ENCODE results near the gene PRR12.

DNA sequence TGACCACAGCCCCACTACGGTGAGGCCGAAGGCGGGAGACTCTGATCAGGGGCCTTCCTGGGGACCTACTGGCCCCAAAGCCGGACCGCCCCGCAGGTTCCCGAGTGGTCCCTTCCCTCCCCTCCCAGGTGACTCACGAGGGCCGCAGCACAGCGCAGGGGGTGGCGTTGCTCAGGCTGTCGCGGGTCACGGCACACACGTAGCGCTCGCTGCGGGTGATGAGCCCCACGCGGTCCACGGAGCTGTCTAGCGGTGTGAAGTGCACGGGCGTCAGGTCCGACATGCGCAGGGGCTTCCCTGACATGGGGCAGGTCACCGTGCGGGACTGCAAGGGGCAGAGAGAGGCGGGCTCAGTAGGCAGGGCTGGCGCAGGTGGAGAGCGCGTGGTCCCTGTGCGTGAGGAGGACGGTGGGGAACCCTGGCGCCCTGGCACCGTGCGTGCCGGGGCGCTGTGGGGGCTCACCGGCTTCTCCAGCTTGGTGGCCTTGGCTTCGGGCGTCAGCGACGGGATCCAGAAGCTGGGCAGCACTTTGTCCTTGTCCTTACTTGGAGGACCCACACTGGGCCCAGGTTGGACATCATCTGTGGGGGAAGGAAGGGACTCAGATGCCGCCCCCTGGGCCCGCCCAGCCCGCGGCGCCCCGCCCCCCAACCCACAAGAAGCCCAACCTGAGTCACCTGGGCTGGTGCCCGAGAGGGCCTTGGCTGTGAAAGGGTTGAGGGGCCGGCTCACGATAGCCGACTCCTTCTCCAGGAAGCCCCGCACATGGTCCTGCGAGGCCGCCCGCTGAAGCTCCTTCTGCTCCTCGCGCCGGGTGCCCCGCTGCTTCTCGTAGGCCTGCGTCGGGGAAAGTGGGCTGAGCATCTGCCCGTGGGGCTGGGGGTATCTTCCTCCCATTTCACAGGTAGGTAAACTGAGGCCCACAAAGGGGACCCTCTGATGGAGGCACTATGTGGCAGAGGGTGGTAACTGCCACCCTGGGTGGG lies 34.3 kb upstream of the PRR12 start:
- TF ChIP-seq, protein P1, sequence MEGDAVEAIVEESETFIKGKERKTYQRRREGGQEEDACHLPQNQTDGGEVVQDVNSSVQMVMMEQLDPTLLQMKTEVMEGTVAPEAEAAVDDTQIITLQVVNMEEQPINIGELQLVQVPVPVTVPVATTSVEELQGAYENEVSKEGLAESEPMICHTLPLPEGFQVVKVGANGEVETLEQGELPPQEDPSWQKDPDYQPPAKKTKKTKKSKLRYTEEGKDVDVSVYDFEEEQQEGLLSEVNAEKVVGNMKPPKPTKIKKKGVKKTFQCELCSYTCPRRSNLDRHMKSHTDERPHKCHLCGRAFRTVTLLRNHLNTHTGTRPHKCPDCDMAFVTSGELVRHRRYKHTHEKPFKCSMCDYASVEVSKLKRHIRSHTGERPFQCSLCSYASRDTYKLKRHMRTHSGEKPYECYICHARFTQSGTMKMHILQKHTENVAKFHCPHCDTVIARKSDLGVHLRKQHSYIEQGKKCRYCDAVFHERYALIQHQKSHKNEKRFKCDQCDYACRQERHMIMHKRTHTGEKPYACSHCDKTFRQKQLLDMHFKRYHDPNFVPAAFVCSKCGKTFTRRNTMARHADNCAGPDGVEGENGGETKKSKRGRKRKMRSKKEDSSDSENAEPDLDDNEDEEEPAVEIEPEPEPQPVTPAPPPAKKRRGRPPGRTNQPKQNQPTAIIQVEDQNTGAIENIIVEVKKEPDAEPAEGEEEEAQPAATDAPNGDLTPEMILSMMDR (IDR thresholded peaks at IDR 0.05), result no peak
- TF ChIP-seq EZH2 (IDR thresholded peaks at IDR 0.05; ENCODE audit: borderline replicate concordance, insufficient read depth, low read depth, low read length, poor library complexity, severe bottlenecking), result no peak
